Measurements from ENCODE around the gene RAB6A. TPM values are rescaled to one million over a fixed set of nuclear protein-coding genes. Genes with fewer than 3 reads are reported as not detected.

Gene RAB6A
- total and polyA plus RNA-seq, 2 of the 8 experiments (the other 6 are each of a cell fraction or from before 2014, with no cell fraction given) = 24.4 to 88.6 TPM

GRCh38 chr11:73705053-73705452 is 55.8 kb downstream of the RAB6A start:
- Histone ChIP-seq H3K23me2 (ENCODE audit: low read depth, low read length) (no peaks in the 10 kb centered on the region), H3K4me3 (ENCODE audit: extremely low read depth in 1 of 4, insufficient read depth in 2 of 4, low read depth in 3 of 4, low read length in 4 of 4) (no peak overlapping the region), H3K23ac (ENCODE audit: insufficient read length) (no peak overlapping the region), H4K5ac (ENCODE audit: insufficient read length, low read depth, low read length) (no peak overlapping the region), H3K9ac (replicated peaks in 1 of 4; ENCODE audit: extremely low read depth in 1 of 4, low read depth in 3 of 4, low read length in 3 of 4) (no peak overlapping the region), H2AFZ (ENCODE audit: low read length) (no peak overlapping the region), H3K56ac (replicated peaks; ENCODE audit: insufficient read length, low read depth, low read length) (no peak overlapping the region), H3K9me3 (ENCODE audit: insufficient read depth in 2 of 2, low read depth in 1 of 2, low read length in 1 of 2) (no peaks in the 10 kb centered on the region), H2BK120ac (replicated peaks; ENCODE audit: low read depth, low read length) (no peak overlapping the region), H3K14ac (ENCODE audit: insufficient read length) (no peak overlapping the region), H3K36me3 (ENCODE audit: control insufficient read depth in 2 of 4, insufficient read depth in 4 of 4, low read length in 3 of 4) (peaks cover 0 to 16% (median 2%) of the 10 kb centered on the region in 4 experiments; a peak in 5 of 8 replicates), H2BK15ac (ENCODE audit: low read length) (no peak overlapping the region), H3K4ac (replicated peaks; ENCODE audit: insufficient read length, low read depth, low read length) (no peak overlapping the region), H2BK20ac (ENCODE audit: low read length) (no peak overlapping the region), H3K4me1 (replicated peaks in 1 of 4; ENCODE audit: control insufficient read depth in 3 of 4, insufficient read depth in 4 of 4, low read length in 3 of 4) (no peaks in the 10 kb centered on the region), H3K27me3 (replicated peaks in 1 of 4; ENCODE audit: control insufficient read depth in 3 of 4, extremely low read depth in 1 of 4, insufficient read depth in 3 of 4, low read length in 3 of 4) (no peaks in the 10 kb centered on the region), H4K91ac (replicated peaks; ENCODE audit: insufficient read length, low read length) (no peak overlapping the region), H2AK5ac (ENCODE audit: low read depth, low read length) (no peak overlapping the region), H3K79me2 (ENCODE audit: control insufficient read depth in 1 of 2, insufficient read depth in 2 of 2, low read length in 2 of 2) (no peaks in the 10 kb centered on the region), H3K4me2 (ENCODE audit: insufficient read depth in 1 of 2, low read depth in 2 of 2, low read length in 2 of 2) (no peak overlapping the region), H3K79me1 (ENCODE audit: low read depth, low read length) (no peaks in the 10 kb centered on the region), H2BK12ac (ENCODE audit: low read depth, low read length) (no peak overlapping the region), H2BK5ac (ENCODE audit: low read depth, low read length) (no peak overlapping the region), H4K20me1 (replicated peaks in 1 of 2; ENCODE audit: control insufficient read depth in 1 of 2, insufficient read depth in 2 of 2, low read length in 2 of 2) (no peaks in the 10 kb centered on the region), H3K27ac (ENCODE audit: low read depth, low read length) (no peak overlapping the region), H3K18ac (ENCODE audit: extremely low read depth, low read length) (no peak overlapping the region), H4K8ac (ENCODE audit: extremely low read depth, insufficient read depth, low read length) (no peak overlapping the region)
- ChIA-PET CTCF (ENCODE audit: partially characterized antibody) (no interaction called here), POLR2A (ENCODE audit: partially characterized antibody) (no interaction called here)
- WGBS, 2 experiments (ENCODE audit: extremely low coverage in 1 of 2, insufficient coverage in 1 of 2, insufficient read length in 1 of 2, insufficient replicate concordance in 2 of 2, low coverage in 1 of 2, low lambda C conversion rate in 2 of 2, missing lambda C conversion rate in 1 of 2) = 100% methylated on average over 1 of the region's 1 CpG; no CpG with 5 or more reads in 1 of the 2 experiments
- FAIRE-seq (no peak), DNase-seq (ENCODE audit: low read depth in 1 of 2, low spot score in 2 of 2) (no peak)
- TF ChIP-seq CBX8 (IDR thresholded peaks at IDR 0.05; ENCODE audit: borderline replicate concordance, low read depth, low read length) (no peak), E2F6 (IDR thresholded peaks at IDR 0.05) (no peak), SP1 (IDR thresholded peaks at IDR 0.05; ENCODE audit: low read depth, low read length) (no peak), CTCF (IDR thresholded peaks at IDR 0.05; ENCODE audit: control extremely low read depth in 1 of 3, insufficient read depth in 1 of 3, low read depth in 1 of 3, low read length in 3 of 3) (no peak), HDAC6 (IDR thresholded peaks at IDR 0.05; ENCODE audit: low read depth, low read length) (no peak), SRF (IDR thresholded peaks at IDR 0.05; ENCODE audit: low read depth, low read length) (no peak), CBX5 (IDR thresholded peaks at IDR 0.05; ENCODE audit: low read depth, low read length) (no peak)

Data from H1 (cell line).